Measurements from ENCODE around the gene SLC6A16.

- TF ChIP-seq CTCF (conservative IDR thresholded peaks at IDR 0.05; ENCODE audit: low read depth, low read length) = no peak
- TF ChIP-seq EZH2 (IDR thresholded peaks at IDR 0.05; ENCODE audit: borderline replicate concordance, low read depth, low read length, poor library complexity, severe bottlenecking) = no peak
Measured at GRCh38 chr19:49344505-49345423, 19.8 kb upstream of the SLC6A16 start.
